OCI-LY3 (cell line): Measurements from ENCODE around the gene GRM4.

ENCODE experiments used
- H2AFZ ChIP-seq: fragments of 200-600, 300-600 bp; shearing (Covaris generic); 2 replicates; pipeline ENCODE4 v1.6.0; 2014; ENCODE audit warnings: antibody characterized with exemption, low read depth, low read length
- H3K27ac ChIP-seq: fragments of 200-600, 300-600 bp; sonication (generic); 2 replicates; pipeline ENCODE4 v1.5.1; 2014; ENCODE audit warnings: mild to moderate bottlenecking, low read length, moderate library complexity, mixed read lengths
- H3K27me3 ChIP-seq: fragments of 200-600, 300-600 bp; sonication (generic); 2 replicates; pipeline ENCODE4 v1.6.1; 2014; ENCODE audit warnings: low read depth, low read length, mixed read lengths
- H3K36me3 ChIP-seq: fragments of 200-600, 300-600 bp; sonication (generic); replicated peaks from 2 replicates; pipeline ENCODE3; 2014; ENCODE audit warnings: low read depth, low read length, mixed read lengths
- H3K4me1 ChIP-seq: fragments of 300-600, 200-600 bp; sonication (generic); 2 replicates; pipeline ENCODE4 v1.6.1; 2014; ENCODE audit warnings: low read length, mixed read lengths
- H3K4me2 ChIP-seq: fragments of 200-600, 300-600 bp; sonication (generic); 2 replicates; pipeline ENCODE4 v1.6.1; 2014; ENCODE audit warnings: low read length, mixed read lengths
- H3K4me3 ChIP-seq: fragments of 300-600, 200-600 bp; sonication (generic); 2 replicates; pipeline ENCODE4 v1.5.1; 2014; ENCODE audit warnings: antibody characterized with exemption, mild to moderate bottlenecking, low read length, moderate library complexity
- H3K79me2 ChIP-seq: fragments of 300-600, 200-600 bp; shearing (Covaris generic); 2 replicates; pipeline ENCODE4 v1.6.1; 2014; ENCODE audit warnings: mild to moderate bottlenecking, low read length, mixed read lengths
- H3K9ac ChIP-seq: fragments of 300-600, 200-600 bp; shearing (Covaris generic); 2 replicates; pipeline ENCODE4 v1.6.0; 2014; ENCODE audit warnings: mild to moderate bottlenecking, low read length, moderate library complexity
- H3K9me3 ChIP-seq: fragments of 200-600, 300-600 bp; shearing (Covaris generic); 2 replicates; pipeline ENCODE4 v1.6.1; 2014; ENCODE audit warnings: low read length, mixed read lengths; ENCODE audit not compliant: insufficient read depth
- H4K20me1 ChIP-seq: fragments of 200-600, 300-600 bp; sonication (generic); 2 replicates; pipeline ENCODE4 v1.6.1; 2016; ENCODE audit warnings: low read length, mixed read lengths; ENCODE audit not compliant: insufficient read depth
- EZH2phosphoT487 ChIP-seq: fragments of 200-600 bp; shearing (Covaris generic); IDR thresholded peaks from 2 replicates; pipeline ENCODE4 v1.6.1; 2018; ENCODE audit warnings: antibody characterized with exemption, mixed run types, low read depth
- TF ChIP-seq, protein P1 (sequence below): fragments of 200-600, 300-600 bp; sonication (generic); IDR thresholded peaks from 2 replicates; pipeline ENCODE4 v1.5.1; 2014; ENCODE audit warnings: antibody characterized with exemption, low read length, low read depth

Gene GRM4

DNA sequence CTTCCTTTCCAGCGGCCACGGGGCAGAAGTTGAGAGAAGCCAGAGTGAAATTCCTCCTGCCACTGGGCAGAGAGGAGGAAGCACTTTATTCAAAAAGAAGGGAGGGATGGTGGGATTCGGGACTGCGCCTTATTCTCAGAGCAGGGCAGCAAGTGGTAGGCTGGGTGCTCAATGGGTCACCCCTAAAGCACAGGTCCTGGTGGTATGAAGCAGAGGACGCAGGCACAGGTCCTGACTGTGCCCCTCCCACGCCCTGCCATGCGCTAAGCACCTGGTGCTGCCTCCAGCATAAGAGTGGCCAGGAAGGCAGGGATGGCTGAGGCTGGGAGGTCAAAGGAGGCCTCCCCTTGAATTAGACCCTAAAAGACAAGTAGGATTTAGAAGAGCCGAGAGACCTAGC is 4.9 kb upstream of the GRM4 start:
- Histone ChIP-seq H4K20me1 (no peaks in the 10 kb centered on the region), H3K9ac (no peak overlapping the region)

DNA sequence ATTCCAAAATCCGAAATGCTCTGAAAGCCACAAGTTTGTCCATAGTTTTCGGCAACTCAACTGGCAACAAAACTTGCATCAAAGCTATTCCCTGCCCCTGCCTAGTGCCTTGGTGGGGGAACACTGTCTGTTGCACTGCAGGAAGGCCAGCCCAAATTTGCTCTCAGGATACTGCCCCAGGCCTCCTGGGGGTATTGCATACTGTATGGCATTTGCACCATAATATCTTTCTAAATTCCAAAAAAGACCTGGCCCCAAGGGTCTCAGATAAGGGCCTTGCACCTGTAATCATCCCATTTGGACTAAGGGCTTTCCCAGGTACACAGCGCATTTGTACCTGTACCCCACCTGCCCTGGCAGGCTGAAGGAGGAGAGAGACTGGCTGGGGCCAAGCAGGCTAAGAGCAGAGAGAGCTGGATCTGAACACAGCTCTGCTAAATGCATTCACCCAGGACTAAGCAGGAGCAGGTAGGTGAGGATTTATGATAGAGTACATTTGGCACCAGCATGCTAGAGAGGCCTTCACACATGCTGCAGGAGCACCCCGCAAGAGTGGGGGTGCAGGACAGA is 4.0 kb upstream of the GRM4 start:
- Histone ChIP-seq H3K27me3 (peaks cover 10% of the 10 kb centered on the region; the same call in 1 of the 2 replicates), H4K20me1 (no peaks in the 10 kb centered on the region), H3K9ac (no peak overlapping the region), H2AFZ (no peak overlapping the region), H3K4me2 (no peak overlapping the region), H3K4me3 (no peak overlapping the region), H3K36me3 (no peaks in the 10 kb centered on the region), H3K9me3 (no peaks in the 10 kb centered on the region), H3K4me1 (no peaks in the 10 kb centered on the region), H3K79me2 (no peaks in the 10 kb centered on the region), H3K27ac (no peak overlapping the region)
- TF ChIP-seq EZH2phosphoT487 = no peak
- TF ChIP-seq, protein P1, sequence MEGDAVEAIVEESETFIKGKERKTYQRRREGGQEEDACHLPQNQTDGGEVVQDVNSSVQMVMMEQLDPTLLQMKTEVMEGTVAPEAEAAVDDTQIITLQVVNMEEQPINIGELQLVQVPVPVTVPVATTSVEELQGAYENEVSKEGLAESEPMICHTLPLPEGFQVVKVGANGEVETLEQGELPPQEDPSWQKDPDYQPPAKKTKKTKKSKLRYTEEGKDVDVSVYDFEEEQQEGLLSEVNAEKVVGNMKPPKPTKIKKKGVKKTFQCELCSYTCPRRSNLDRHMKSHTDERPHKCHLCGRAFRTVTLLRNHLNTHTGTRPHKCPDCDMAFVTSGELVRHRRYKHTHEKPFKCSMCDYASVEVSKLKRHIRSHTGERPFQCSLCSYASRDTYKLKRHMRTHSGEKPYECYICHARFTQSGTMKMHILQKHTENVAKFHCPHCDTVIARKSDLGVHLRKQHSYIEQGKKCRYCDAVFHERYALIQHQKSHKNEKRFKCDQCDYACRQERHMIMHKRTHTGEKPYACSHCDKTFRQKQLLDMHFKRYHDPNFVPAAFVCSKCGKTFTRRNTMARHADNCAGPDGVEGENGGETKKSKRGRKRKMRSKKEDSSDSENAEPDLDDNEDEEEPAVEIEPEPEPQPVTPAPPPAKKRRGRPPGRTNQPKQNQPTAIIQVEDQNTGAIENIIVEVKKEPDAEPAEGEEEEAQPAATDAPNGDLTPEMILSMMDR = no peak

More for the DNA sequence above, 4.9 kb upstream of the GRM4 start:
- Histone ChIP-seq H3K27me3 (peaks cover 10% of the 10 kb centered on the region; the same call in 1 of the 2 replicates), H3K4me3 (no peak overlapping the region), H3K4me1 (no peaks in the 10 kb centered on the region), H3K4me2 (no peak overlapping the region), H3K36me3 (no peaks in the 10 kb centered on the region), H3K27ac (no peak overlapping the region), H3K9me3 (no peaks in the 10 kb centered on the region), H3K79me2 (no peaks in the 10 kb centered on the region), H2AFZ (no peak overlapping the region)
- TF ChIP-seq, protein P1 = no peak
- TF ChIP-seq EZH2phosphoT487 = no peak

GRCh38 chr6:34149452-34149810 is 3.5 kb upstream of the GRM4 start:
- no peaks in the 10 kb centered on the region for H3K79me2 ChIP-seq
- TF ChIP-seq EZH2phosphoT487 = no peak
- TF ChIP-seq, protein P1 = no peak
- no peak overlapping the region for H3K4me3 ChIP-seq
- H3K27me3 ChIP-seq = peaks cover 10% of the 10 kb centered on the region; the same call in 1 of the 2 replicates
- H4K20me1 ChIP-seq = no peaks in the 10 kb centered on the region
- H3K9ac ChIP-seq = no peak overlapping the region
- H3K4me1 ChIP-seq = no peaks in the 10 kb centered on the region
- H3K9me3 ChIP-seq = no peaks in the 10 kb centered on the region
- H3K4me2 ChIP-seq = no peak overlapping the region
- H3K36me3 ChIP-seq = no peaks in the 10 kb centered on the region
- no peak overlapping the region for H3K27ac ChIP-seq
- H2AFZ ChIP-seq = no peak overlapping the region

- Histone ChIP-seq H3K4me1 (no peaks in the 10 kb centered on the region), H3K27me3 (peaks cover 6% of the 10 kb centered on the region; the same call in 1 of the 2 replicates), H3K9ac (no peak overlapping the region), H3K36me3 (no peaks in the 10 kb centered on the region), H3K4me3 (no peak overlapping the region), H3K79me2 (no peaks in the 10 kb centered on the region), H2AFZ (no peak overlapping the region), H3K27ac (no peak overlapping the region), H3K9me3 (no peaks in the 10 kb centered on the region), H3K4me2 (no peak overlapping the region), H4K20me1 (no peaks in the 10 kb centered on the region)
- TF ChIP-seq, protein P1 = no peak
- TF ChIP-seq EZH2phosphoT487 = no peak
Measured at GRCh38 chr6:34148631-34149451, 3.0 kb upstream of the GRM4 start.
